ENCODE data around the gene HDGFL2. TPM values are rescaled to one million over a fixed set of nuclear protein-coding genes. Genes with fewer than 3 reads are reported as not detected.
"Not testable (repeated sequence)": the region's sequence is repeated elsewhere in the genome, so short reads cannot be mapped to it uniquely, and the experiment has no call there.

The HDGFL2 gene
- total and polyA plus RNA-seq, 2 experiments from 2014 or later, result 123 to 186 TPM

DNA sequence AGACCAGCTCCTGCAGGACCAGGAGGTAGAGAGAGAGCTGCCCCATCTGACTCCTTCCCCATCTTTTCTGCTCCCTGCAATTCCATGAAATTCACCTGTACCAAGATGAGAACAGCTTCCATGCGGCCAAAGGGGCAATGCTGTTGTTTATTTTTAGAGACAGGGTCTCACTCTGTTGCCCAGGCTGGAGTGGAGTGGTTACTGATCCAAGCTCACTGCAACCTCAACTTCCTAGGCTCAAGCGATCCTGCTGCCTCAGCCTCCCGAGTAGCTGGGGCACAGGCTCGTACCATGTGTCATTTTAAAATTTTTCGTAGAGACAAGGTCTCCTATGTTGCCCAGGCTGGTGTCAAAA lies 49.8 kb downstream of the HDGFL2 start:
- Histone ChIP-seq H3K27ac (no peak overlapping the region), H3K36me3 (no peaks in the 10 kb centered on the region), H3K9me3 (ENCODE audit: low read depth) (no peaks in the 10 kb centered on the region), H3K27me3 (no peaks in the 10 kb centered on the region), H3K4me3 (no peak overlapping the region), H3K4me1 (ENCODE audit: low read depth) (no peaks in the 10 kb centered on the region)
- TF ChIP-seq CTCF (IDR thresholded peaks at IDR 0.05; ENCODE audit: low read depth, low read length), result no peak
- no peak for DNase-seq (ENCODE audit: low read depth in 1 of 2, low spot score in 1 of 2)

DNA sequence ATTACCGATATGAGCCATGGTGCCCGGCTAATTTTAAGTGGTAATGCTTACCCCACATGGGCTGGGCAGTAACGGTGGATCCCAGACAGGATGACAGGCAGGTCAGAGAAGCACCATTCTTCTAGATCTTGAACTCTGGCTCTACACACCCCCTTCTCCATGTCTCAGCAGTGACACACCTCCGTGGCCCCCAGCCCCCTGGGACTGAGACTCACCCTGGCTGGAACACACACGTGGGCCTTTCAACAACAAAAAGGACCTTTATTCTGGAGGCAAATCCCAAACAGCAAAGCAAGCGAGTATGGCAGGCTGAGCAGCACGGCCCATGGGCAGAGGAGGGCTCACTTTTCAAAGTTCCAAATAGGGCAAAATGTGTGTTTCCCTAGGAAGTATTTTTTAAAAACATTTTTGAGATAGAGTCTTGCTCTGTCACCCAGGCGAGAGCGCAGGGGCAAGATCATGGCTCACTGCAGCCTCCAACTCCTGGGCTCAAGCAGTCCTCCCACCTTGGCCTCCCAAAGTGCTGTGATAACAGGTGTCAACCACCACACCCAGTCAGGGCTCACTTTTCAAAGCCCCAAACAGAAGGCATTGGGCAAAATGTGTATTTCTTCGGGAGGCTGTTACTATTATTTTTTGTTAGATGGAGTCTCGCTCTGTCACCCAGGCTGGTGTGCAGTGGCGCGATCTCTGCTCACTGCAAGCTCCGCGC lies 50.4 kb downstream of the HDGFL2 start:
- TF ChIP-seq CTCF (IDR thresholded peaks at IDR 0.05; ENCODE audit: low read depth, low read length), result no peak
- H3K27me3 ChIP-seq, result no peaks in the 10 kb centered on the region
- H3K36me3 ChIP-seq, result no peaks in the 10 kb centered on the region
- no peak overlapping the region for H3K27ac ChIP-seq
- DNase-seq (ENCODE audit: low read depth in 1 of 2, low spot score in 1 of 2), result no peak
- no peaks in the 10 kb centered on the region for H3K9me3 ChIP-seq (ENCODE audit: low read depth)
- H3K4me1 ChIP-seq (ENCODE audit: low read depth), result no peaks in the 10 kb centered on the region
- no peak overlapping the region for H3K4me3 ChIP-seq

- peak; percentile 63 to 70 for DNase-seq (ENCODE audit: low read depth in 1 of 2, low spot score in 1 of 2)
- no peak overlapping the region for H3K27ac ChIP-seq
- no peak overlapping the region for H3K4me3 ChIP-seq
- no peaks in the 10 kb centered on the region for H3K27me3 ChIP-seq
- TF ChIP-seq CTCF (IDR thresholded peaks at IDR 0.05; ENCODE audit: low read depth, low read length), result peak; percentile 84
- no peaks in the 10 kb centered on the region for H3K9me3 ChIP-seq (ENCODE audit: low read depth)
- no peaks in the 10 kb centered on the region for H3K4me1 ChIP-seq (ENCODE audit: low read depth)
- no peaks in the 10 kb centered on the region for H3K36me3 ChIP-seq
Measured at GRCh38 chr19:4523306-4524110, 51.4 kb downstream of the HDGFL2 start.

DNA sequence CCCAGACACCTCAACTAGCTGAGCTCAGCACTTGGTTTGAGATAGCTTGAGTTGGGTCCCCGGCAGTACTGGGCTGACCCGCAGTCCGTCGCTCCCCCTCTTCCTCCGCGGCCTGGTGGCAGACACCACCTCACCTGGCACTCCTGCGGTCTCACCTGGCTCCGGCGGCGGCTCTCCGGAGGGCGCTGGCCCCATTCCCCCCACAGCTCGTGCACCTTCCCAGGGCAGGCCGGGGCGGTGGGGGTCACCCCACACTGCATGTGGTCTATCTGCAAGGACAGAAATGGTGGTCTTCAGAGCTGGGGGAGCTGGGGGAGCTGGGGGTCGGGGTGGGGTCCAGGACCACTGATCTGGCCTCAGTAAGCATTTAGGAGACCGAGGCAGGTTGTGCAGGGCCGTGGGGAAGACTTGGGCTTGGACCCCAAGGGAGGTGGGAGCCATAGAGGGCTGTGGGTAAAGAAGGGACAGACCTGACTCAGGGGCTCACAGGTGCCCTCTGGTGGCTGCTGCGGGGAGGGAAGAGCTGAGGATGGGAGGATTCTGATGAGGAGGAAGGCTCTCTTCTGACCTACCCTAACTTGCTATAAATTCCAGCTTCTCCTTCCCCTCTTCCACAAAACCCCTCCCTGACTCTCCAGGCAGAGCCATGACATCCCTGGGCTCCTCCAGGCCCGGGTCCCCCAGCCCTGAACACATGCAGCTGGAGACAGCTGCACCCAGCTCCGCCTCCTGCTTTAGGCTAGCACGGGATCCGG lies 52.9 kb downstream of the HDGFL2 start:
- TF ChIP-seq CTCF (IDR thresholded peaks at IDR 0.05; ENCODE audit: low read depth, low read length), result peak; percentile 81
- peak; percentile 53 to 61 for DNase-seq (ENCODE audit: low read depth in 1 of 2, low spot score in 1 of 2)
- H3K27ac ChIP-seq, result no peak overlapping the region
- H3K9me3 ChIP-seq (ENCODE audit: low read depth), result no peaks in the 10 kb centered on the region
- no peak overlapping the region for H3K4me3 ChIP-seq
- H3K27me3 ChIP-seq, result no peaks in the 10 kb centered on the region
- no peaks in the 10 kb centered on the region for H3K36me3 ChIP-seq
- H3K4me1 ChIP-seq (ENCODE audit: low read depth), result no peaks in the 10 kb centered on the region

DNA sequence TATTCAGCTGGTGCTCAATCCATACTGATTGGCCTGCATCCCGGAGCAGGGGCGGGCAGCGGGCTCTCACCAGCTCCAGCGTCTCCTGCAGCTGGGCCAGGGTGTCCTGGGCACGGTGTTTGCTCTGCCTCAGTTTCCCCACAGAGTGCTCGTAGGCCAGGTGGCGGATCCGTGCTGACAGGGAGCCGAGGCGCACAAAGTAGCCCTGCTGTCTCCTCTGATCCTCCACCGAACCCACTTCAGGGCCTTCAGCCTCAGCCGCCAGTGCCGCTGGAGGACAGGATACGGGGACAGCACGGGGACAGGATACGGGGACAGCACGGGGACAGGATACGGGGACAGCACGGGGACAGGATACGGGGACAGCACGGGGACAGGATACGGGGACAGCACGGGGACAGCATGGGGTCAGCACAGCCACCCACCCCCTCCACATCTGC lies 53.5 kb downstream of the HDGFL2 start:
- TF ChIP-seq CTCF (IDR thresholded peaks at IDR 0.05; ENCODE audit: low read depth, low read length), result no peak
- no peaks in the 10 kb centered on the region for H3K9me3 ChIP-seq (ENCODE audit: low read depth)
- no peaks in the 10 kb centered on the region for H3K27me3 ChIP-seq
- no peaks in the 10 kb centered on the region for H3K36me3 ChIP-seq
- DNase-seq (ENCODE audit: low read depth in 1 of 2, low spot score in 1 of 2), result no peak
- no peaks in the 10 kb centered on the region for H3K4me1 ChIP-seq (ENCODE audit: low read depth)
- no peak overlapping the region for H3K27ac ChIP-seq
- no peak overlapping the region for H3K4me3 ChIP-seq

- H3K36me3 ChIP-seq; H3K9me3 ChIP-seq (ENCODE audit: low read depth); DNase-seq (ENCODE audit: low read depth in 1 of 2, low spot score in 1 of 2); H3K4me1 ChIP-seq (ENCODE audit: low read depth); H3K4me3 ChIP-seq; H3K27me3 ChIP-seq; H3K27ac ChIP-seq: not testable (repeated sequence)
Measured at GRCh38 chr19:4527377-4527776, 55.3 kb downstream of the HDGFL2 start.

Measured in cardiac muscle cell (in vitro differentiated cells and primary cell).